Transverse colon (tissue), 3 donors: Measurements from ENCODE around the gene NPAS1.

Experiments
- EP300 ChIP-seq: sonication (generic); formaldehyde crosslinking; IDR thresholded peaks from one replicate; pipeline ENCODE4 v1.6.1; 2017; ENCODE audit warnings: antibody characterized with exemption, low read depth
- TF ChIP-seq, protein P1 (sequence below), 5 experiments: fragments of 200-600 bp in 3 of 5; fragments of 450-650 bp in 2 of 5; sonication (generic) in 3 of 5; IDR thresholded peaks; 1 replicate in 2 of 5; 2 replicates in 3 of 5; pipeline ENCODE4 v1.5.1; 2016 to 2017; ENCODE audit warnings: antibody characterized with exemption in 5 of 5, inconsistent platforms in 3 of 5, mild to moderate bottlenecking in 2 of 5, moderate library complexity in 1 of 5

DNA sequence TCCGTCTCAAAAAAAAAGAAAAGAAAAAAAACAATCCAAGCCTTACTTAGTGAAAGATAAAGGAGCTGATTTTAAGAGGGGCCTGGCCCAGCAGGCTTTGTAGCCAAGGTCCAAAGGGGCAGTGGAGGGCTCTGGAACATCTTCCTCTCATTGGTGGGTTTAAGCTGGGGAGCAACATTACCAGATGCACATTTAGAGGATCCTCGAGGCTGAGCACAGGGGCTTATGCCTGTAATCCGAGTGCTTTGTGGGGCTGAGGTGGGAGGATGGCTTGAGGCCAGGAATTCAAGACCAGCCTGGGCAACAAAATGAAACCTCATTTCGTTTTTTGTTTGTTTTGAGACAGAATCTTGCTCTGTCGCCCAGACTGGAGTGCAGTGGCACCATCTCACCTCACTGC is 36.8 kb downstream of the NPAS1 start:
- TF ChIP-seq, protein P1, sequence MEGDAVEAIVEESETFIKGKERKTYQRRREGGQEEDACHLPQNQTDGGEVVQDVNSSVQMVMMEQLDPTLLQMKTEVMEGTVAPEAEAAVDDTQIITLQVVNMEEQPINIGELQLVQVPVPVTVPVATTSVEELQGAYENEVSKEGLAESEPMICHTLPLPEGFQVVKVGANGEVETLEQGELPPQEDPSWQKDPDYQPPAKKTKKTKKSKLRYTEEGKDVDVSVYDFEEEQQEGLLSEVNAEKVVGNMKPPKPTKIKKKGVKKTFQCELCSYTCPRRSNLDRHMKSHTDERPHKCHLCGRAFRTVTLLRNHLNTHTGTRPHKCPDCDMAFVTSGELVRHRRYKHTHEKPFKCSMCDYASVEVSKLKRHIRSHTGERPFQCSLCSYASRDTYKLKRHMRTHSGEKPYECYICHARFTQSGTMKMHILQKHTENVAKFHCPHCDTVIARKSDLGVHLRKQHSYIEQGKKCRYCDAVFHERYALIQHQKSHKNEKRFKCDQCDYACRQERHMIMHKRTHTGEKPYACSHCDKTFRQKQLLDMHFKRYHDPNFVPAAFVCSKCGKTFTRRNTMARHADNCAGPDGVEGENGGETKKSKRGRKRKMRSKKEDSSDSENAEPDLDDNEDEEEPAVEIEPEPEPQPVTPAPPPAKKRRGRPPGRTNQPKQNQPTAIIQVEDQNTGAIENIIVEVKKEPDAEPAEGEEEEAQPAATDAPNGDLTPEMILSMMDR (IDR thresholded peaks at IDR 0.05), result no peak
- TF ChIP-seq EP300, result no peak
